HG03571 (cell line): ENCODE results near the gene MTHFD2L.
A peak's percentile ranks its signal among the peaks of the same experiment; 100 is the strongest.

Experiments
- ATAC-seq: cut with Tn5 transposase; IDR thresholded peaks from one replicate; pipeline ENCODE4 v1.9.1; 2021; ENCODE audit not compliant: unreplicated experiment

The MTHFD2L gene

GRCh38 chr4:74293558-74293957 lies 135.6 kb downstream of the MTHFD2L start:
- no peak for ATAC-seq

GRCh38 chr4:74294681-74295080 lies 136.8 kb downstream of the MTHFD2L start:
- ATAC-seq = no peak

DNA sequence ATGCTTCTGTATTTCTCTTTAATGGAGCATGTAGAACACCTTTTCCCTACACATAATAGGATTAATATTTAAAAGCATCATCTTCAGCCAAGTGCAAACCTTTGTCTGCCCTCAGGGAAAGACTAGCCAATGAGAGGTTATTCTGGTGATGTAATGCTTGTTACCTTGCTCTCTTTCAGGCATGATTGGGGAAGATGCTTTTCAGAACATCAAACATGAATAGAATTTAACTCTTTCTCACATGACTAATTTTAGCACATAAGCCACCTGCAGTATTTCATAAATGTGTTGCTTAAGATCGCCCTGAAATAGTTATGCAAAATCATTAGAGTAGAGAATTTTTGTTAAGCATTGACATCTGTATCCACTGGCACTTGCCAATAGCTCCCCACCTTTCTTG lies 139.6 kb downstream of the MTHFD2L start:
- ATAC-seq = no peak

GRCh38 chr4:74304095-74304625 lies 146.2 kb downstream of the MTHFD2L start:
- ATAC-seq = no peak

GRCh38 chr4:74305000-74305399 lies 147.1 kb downstream of the MTHFD2L start:
- no peak for ATAC-seq

- no peak for ATAC-seq
These were observed 149.3 kb downstream of the MTHFD2L start for GRCh38 chr4:74307170-74307569.

- ATAC-seq = no peak
These were observed 150.3 kb downstream of the MTHFD2L start, which contains the start of gene EPGN for GRCh38 chr4:74308215-74308614. EPGN (plus strand) TSS chr4:74308470; CDS start chr4:74308534, 64 bp downstream.

GRCh38 chr4:74309223-74309622 lies 151.3 kb downstream of the MTHFD2L start:
- ATAC-seq = no peak

GRCh38 chr4:74311696-74312313 lies 153.9 kb downstream of the MTHFD2L start:
- no peak for ATAC-seq

DNA sequence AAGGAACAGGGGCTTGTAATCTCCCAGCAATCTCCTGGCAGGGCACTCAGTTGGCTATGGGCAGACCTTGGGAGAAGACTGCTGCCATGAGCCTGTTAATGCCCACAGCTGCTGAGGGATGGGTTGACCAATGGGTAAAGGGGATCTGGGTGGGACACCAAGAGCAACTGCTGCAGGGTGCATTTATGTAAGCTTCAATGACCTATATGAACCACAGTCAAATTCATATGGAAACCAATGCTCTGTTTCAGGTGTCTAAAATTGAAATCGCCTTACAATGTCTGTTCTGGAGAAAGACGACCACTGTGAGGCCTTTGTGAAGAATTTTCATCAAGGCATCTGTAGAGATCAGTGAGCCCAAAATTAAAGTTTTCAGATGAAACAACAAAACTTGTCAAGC lies 156.4 kb downstream of the MTHFD2L start:
- ATAC-seq = no peak

GRCh38 chr4:74314944-74315343 lies 157.0 kb downstream of the MTHFD2L start:
- ATAC-seq = no peak

- no peak for ATAC-seq
These were observed 157.5 kb downstream of the MTHFD2L start for GRCh38 chr4:74315376-74315775.

DNA sequence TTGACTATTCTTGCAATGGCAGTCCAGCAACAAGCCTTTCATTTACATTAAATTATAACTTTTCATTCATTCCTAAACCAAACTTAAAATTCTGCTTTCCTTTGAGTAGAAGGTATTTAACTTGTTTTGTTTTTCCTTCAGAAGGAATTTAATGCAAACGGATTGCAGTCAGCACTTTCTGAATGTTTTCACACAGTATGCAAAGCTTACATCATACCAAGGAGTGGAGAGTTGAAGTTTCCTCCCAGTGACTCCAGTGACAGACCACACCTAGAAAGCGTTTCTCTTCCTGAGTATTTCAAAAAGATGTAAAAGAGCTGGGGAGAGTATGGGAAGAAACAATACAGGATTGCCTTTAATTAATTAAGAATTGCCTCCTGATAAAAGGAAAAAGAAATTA lies 158.5 kb downstream of the MTHFD2L start:
- ATAC-seq = no peak

DNA sequence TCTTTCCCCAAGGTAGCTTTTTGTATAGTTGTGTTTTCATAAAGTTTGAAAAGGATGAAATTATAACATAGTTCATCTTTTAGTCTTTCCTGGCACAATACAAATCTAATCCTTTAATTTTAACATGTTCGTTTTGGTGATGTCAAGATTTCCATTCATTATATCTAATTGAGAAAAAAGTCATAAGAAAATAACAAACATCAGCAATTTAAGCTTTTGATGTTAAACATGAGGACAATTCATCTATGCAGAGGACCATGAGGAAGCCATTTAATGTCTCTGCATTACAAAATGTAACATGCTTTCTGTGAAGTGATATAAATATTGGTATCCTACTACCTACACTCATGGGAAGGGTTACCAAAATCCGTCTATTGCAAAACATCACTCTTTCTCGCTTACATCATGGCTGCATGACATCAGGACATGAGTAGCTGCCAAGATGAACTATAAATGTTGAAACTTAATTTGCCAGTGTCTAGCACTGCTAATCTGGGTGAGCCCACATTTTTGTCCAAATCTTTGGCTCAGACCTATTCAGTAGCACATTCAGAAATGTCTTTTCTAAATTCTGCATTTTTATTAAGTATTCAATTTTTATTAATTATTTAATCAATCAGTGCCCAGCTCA lies 159.8 kb downstream of the MTHFD2L start:
- ATAC-seq = no peak

DNA sequence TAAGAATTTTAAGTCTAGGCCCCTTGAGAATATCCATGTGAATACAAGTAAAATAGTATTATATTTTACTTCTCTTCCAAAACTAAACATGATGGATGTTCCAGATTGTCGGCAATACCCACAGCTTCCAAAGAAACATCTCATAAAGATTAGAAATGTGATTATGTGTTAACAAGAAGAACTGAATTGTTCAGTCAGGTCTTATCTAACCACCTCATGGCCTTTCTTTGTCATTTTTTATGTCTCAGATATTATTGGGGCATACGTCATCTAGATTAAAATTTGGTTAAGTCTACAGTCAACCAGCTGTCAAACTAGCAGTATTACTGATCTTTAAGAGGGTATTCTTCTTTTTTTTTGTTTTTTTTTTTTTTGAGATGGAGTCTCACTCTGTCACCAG lies 160.4 kb downstream of the MTHFD2L start:
- no peak for ATAC-seq

GRCh38 chr4:74319470-74319869 lies 161.6 kb downstream of the MTHFD2L start:
- ATAC-seq = no peak

GRCh38 chr4:74320559-74321118 lies 162.7 kb downstream of the MTHFD2L start:
- ATAC-seq = peak; percentile 76

- no peak for ATAC-seq
These were observed 164.4 kb downstream of the MTHFD2L start for GRCh38 chr4:74322301-74322700.

- ATAC-seq = no peak
These were observed 165.7 kb downstream of the MTHFD2L start for GRCh38 chr4:74323663-74324062.

GRCh38 chr4:74324262-74324661 lies 166.3 kb downstream of the MTHFD2L start:
- no peak for ATAC-seq

- ATAC-seq = no peak
These were observed 168.0 kb downstream of the MTHFD2L start for GRCh38 chr4:74325886-74326285.

DNA sequence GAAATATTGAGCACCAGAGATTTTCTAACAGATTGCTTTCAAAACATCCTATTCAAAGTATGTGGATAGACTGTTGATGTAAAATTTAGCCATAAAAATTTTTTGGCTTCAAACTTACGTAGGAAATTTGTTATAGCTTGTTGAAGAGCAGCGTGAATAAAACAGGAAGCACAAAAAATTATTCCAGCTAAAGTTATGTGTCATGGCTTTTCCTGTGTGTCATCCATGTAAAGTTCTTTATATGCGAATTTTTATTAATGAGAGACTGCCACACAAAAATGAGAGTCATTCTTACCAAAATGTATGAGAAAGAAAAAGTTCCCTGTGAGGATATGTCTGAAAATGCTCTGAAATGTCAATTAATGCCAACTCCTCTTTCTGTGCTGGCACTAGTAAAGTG lies 169.8 kb downstream of the MTHFD2L start:
- no peak for ATAC-seq
